HS-27A (cell line): ENCODE results near the gene LRRC4C.

Experiments used
- DNase-seq: peaks from one replicate; pipeline ENCODE4 v3.0.0-alpha.2; 2012; ENCODE audit warnings: low read depth, missing footprints

Gene LRRC4C

GRCh38 chr11:40291329-40291728, 1168.1 kb downstream of the LRRC4C start:
- DNase-seq, result no peak

GRCh38 chr11:40290171-40290631, 1169.3 kb downstream of the LRRC4C start:
- DNase-seq, result no peak

DNA sequence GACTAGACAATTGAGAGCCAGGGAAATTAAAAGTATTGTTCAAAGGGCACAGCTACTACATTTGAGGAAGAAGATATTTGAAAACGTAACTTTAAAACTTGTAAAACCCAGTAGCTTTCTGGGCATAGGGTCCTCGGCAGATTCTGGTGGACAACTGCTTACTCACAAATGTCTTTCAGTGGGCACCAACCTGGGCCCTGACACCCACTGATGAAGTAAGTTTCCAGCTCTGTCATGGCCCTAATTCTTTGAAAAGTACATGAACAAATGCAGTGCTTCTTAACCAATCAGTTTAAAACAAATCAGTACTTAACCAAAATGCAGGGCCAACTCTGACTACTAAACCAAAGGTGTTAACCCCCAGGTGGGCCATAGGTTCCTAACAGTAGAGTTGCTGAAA, 1170.1 kb downstream of the LRRC4C start:
- DNase-seq, result no peak

DNA sequence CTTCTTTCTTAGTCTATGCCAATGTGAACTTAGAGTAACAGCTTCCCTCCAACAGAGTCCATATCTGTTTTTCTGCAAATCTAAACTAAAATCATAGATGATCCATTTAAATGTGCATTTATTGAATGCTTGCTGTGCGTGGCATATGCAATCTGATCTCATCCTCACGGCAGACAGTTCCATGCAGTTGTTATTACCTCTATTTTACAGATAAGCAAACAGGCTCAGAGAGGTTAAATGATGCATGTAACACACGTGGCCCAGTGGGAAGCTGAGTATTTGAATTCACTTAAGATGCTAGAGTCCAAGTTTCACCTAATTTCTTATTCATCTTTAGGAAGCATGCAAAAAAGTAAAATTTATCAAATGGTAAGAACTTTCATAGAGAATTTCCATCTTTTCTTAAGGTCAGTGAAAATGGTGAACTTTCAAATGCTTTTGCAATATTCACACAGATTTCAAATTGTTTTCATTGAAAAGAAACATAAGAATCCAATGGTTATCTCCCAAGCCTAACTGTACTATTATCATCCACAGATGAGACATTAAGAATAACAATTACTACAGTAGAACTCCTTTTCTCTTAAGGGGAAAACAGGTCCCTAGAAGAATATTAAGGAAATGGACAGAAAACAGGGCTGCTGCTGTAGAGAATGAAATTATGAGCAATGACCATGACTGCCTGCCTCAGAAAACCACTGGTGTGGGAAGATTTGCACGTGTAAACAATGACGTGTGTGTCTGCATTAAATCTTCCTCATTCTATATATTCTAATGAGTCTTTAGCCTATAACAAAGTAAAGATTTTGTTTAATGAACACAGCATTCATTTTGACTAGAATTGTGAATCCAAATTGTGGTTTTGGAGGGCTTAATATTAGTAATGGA, 1171.3 kb downstream of the LRRC4C start:
- DNase-seq, result no peak

- no peak for DNase-seq
Measured at GRCh38 chr11:40286137-40286536, 1173.3 kb downstream of the LRRC4C start.

- DNase-seq, result no peak
Measured at GRCh38 chr11:40285558-40285957, 1173.9 kb downstream of the LRRC4C start.

GRCh38 chr11:40281052-40281580, 1178.3 kb downstream of the LRRC4C start:
- DNase-seq, result no peak

DNA sequence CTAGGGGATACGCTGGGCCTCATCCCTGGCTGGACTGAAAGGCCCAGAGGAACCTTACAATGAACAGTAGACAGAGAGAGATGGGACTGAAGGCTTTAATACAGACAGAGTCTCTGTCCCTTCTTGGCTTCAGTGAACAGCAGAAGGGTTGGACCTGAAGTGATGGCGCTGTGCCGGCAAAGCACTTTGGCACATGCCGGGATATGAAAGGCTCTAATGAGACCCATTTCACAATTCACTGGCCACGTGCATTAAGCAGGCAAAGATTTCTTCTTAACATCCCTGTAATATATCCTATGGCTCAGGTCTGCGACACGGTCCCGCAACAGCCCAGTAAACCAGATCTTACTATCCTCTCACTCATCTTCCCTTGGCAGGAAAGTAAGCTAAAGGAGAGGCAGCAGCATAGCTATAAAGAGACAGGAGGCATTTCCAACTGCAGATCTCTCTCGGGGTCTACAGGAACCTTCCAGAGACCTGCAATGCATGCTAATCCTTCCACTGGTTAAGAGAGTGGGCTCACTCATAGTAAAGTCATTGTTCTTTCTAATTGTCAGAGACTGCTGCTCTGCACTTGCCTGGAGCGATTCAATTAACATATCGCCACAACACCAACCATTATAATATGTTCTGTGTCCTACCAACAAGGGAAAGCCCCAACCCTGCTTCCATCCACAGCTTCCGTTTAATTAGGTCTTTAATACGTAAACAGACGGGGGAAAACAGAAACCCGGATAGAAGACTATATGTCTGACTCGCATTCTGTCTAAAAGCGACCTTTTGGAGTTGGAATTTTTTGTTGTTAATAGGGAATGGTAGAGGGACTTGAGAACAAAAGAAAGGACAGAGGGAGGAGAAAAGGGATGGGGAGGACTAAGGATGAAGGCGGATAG, 1179.0 kb downstream of the LRRC4C start:
- no peak for DNase-seq

GRCh38 chr11:40276960-40277359, 1182.5 kb downstream of the LRRC4C start:
- no peak for DNase-seq

DNA sequence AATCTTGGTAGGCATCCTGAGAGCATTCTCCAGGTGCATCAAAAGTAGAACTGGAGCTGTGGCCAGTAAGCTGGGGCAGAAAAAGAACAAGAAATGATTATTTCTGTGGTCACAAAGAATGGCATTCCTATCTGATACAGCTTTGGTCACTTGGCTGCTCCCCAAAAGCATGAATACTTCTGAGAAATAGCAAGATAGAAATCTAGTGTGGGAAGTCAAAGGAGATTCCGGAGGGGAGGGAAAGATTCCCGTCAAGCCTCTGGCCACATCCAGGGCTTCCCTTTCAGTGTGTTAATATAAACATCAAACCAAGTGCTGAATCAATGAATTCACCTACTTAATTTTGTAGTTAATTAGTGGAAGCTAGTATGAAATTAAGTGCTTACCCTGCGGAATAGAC, 1185.4 kb downstream of the LRRC4C start:
- no peak for DNase-seq

- no peak for DNase-seq
Measured at GRCh38 chr11:40273192-40273732, 1186.2 kb downstream of the LRRC4C start.

DNA sequence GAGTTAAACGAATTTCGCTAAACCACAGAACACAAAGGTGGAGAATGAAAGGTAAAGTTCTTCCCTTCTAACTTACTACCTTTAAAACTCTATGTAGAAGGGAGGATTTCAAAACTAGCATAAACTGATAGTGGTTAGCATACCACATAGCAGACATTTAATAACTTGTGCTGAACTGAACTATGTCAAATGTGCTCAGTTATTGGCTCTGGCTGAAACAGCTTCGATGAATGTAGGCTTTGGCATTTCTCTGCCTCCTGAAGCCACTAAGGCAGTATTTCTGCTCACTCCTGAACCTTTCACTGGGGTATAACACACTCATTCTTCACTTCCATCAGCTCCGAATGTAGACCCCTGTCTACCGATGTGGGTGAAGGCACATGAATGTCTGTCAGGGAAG, 1188.1 kb downstream of the LRRC4C start:
- no peak for DNase-seq

- no peak for DNase-seq
Measured at GRCh38 chr11:40269865-40270264, 1189.6 kb downstream of the LRRC4C start.

DNA sequence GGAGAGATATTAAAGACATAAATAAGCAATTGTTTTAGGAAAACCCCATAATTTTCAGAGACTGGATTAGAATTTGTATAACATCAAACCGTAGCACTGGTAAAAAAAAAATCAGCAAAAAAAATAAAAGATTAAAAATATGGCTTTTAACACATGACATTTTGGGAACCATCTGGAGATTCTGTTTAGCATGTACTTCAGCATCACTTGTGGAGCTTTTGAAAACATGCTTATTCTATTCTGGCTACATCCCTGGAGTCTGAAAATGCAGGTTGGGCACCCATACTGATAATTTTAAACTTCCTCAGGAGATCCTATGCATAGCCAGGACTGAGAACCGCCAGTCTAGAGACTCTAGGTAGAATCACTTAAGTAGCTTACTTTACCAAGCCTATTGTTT, 1190.9 kb downstream of the LRRC4C start:
- DNase-seq, result no peak

GRCh38 chr11:40255457-40255856, 1204.0 kb downstream of the LRRC4C start:
- no peak for DNase-seq

- DNase-seq, result no peak
Measured at GRCh38 chr11:40253166-40253565, 1206.3 kb downstream of the LRRC4C start.

GRCh38 chr11:40252236-40252635, 1207.2 kb downstream of the LRRC4C start:
- DNase-seq, result no peak

DNA sequence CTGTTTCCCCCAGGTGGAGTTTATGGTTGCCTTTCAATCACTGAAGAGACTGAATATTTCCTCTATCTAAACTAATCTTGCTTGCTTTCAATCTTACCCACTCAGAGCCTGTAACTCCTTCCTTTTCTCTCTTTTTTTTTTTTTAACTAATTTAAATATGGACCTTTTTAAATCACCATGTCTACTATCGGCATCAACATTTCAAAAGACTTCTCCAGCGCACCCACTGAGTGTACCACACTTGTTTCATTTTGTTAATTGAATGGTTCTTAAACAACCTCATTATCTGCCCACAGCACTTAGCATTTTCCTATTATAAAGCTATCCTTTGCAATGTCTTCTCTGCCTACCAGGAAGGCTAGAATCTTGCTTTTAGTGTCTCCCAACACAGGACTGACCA, 1212.5 kb downstream of the LRRC4C start:
- no peak for DNase-seq

DNA sequence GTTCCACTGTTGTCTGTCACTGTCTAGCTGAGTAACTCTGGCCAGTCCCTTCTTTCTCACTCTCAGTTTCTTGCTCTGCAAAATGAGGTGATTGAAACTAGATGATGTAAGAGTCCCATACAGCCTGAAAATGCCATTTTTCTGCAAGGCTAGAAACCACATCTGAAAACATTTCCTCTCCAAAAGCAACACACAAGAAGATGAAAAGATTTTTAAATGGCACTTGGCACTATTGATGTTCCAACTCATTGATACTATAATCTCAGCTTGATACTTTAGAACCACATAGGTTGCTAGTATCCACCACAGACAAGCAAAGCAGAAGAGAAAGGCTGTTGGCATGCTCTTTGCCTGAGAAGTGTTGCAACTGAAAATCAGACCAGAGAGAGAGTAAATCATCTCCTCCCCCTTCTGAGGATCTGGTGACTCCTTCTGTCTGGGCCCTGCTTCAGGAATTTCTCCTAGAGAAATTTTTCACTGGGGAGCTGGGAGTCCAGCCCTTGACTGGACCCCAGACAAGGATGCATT, 1217.9 kb downstream of the LRRC4C start:
- DNase-seq, result no peak

- DNase-seq, result no peak
Measured at GRCh38 chr11:40240284-40240683, 1219.2 kb downstream of the LRRC4C start.

- DNase-seq, result no peak
Measured at GRCh38 chr11:40236526-40236925, 1222.9 kb downstream of the LRRC4C start.

GRCh38 chr11:40235841-40236240, 1223.6 kb downstream of the LRRC4C start:
- no peak for DNase-seq
